ENCODE measurements around the gene ZNF438. TPM values are rescaled to one million over a fixed set of nuclear protein-coding genes. Genes with fewer than 3 reads are reported as not detected.

The ZNF438 gene
- total RNA-seq, 1 experiment from 2014 or later, result 0.83 TPM

DNA sequence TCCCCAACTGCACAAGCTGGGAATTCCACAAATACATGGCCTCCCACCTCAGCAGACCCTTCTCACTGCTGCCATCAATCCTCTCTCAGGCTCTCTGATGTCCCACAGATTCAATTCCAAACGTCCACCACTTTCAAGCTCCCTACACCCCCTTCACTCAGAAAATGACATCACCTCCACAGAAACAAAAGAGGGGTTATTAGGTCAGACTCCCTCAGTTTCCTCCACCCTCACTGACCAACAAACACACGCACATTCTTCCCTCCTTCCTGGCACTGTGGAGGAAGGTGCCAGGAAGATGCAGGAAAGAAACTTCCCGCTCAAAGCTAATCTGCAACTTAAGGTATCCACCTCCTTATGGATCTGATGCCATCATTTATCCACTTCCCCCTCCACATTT, 18.3 kb downstream of the ZNF438 start:
- Histone ChIP-seq H4K5ac (ENCODE audit: insufficient read length, low read depth, low read length) (no peak overlapping the region), H4K91ac (ENCODE audit: insufficient read length, low read depth, low read length) (no peak overlapping the region), H3K4ac (ENCODE audit: low read depth, low read length) (no peak overlapping the region), H3K9ac (ENCODE audit: extremely low read depth, insufficient read length, low read length) (no peak overlapping the region), H2BK15ac (ENCODE audit: low read depth, low read length) (no peak overlapping the region), H3K27me3 (ENCODE audit: insufficient read depth, low read length) (no peaks in the 10 kb centered on the region), H3K27ac (ENCODE audit: insufficient read length, low read depth, low read length) (no peak overlapping the region), H2BK120ac (ENCODE audit: low read depth, low read length, poor library complexity, severe bottlenecking) (no peak overlapping the region), H3T11ph (ENCODE audit: low read length) (no peak overlapping the region), H2BK12ac (ENCODE audit: insufficient read length, low read depth, low read length) (no peak overlapping the region), H2AK5ac (ENCODE audit: insufficient read length, low read length) (no peak overlapping the region), H4K8ac (replicated peaks; ENCODE audit: insufficient read length, low read depth, low read length) (no peak overlapping the region), H3K4me1 (ENCODE audit: insufficient read depth, low read length) (no peaks in the 10 kb centered on the region), H3K18ac (ENCODE audit: insufficient read length, low read depth, low read length) (no peak overlapping the region), H3K23ac (ENCODE audit: insufficient read length, low read depth, low read length) (no peak overlapping the region), H2BK5ac (ENCODE audit: insufficient read length, low read length) (no peak overlapping the region), H3K4me2 (ENCODE audit: insufficient read depth, insufficient read length, low read length) (no peak overlapping the region), H3K23me2 (ENCODE audit: insufficient read length, low read depth, low read length, poor library complexity, severe bottlenecking) (no peaks in the 10 kb centered on the region), H2AFZ (ENCODE audit: low read length) (no peak overlapping the region), H3K79me2 (ENCODE audit: insufficient read depth, low read length) (no peaks in the 10 kb centered on the region), H3K79me1 (ENCODE audit: insufficient read depth, low read depth, low read length, poor library complexity, severe bottlenecking) (no peaks in the 10 kb centered on the region), H3K14ac (ENCODE audit: insufficient read depth, low read length) (peak overlapping the region; percentile 41; the same call in 1 of the 2 replicates), H2BK20ac (ENCODE audit: low read depth, low read length, poor library complexity, severe bottlenecking) (no peak overlapping the region), H3K9me3 (ENCODE audit: control insufficient read depth, low read depth, low read length) (no peaks in the 10 kb centered on the region), H3K56ac (ENCODE audit: insufficient read length, low read depth, low read length) (no peak overlapping the region), H4K20me1 (ENCODE audit: control insufficient read depth, insufficient read depth, insufficient read length) (no peaks in the 10 kb centered on the region)
- no CpG with 5 or more reads among the region's 3 CpGs for WGBS (ENCODE audit: extremely low coverage, insufficient read length, low lambda C conversion rate)
- Mint-ChIP-seq H3K4me1 (peaks cover 2% of the 10 kb centered on the region in 2 experiments), H3K27me3 (ENCODE audit: low read depth) (no peaks in the 10 kb centered on the region; the same call in 1 of the 2 replicates), H3K27ac (peak overlapping the region in 2 of 3 experiments; percentile 5 to 46; a peak in 1 of 7 replicates), H3K4me3 (no peak overlapping the region), H3K9me3 (no peaks in the 10 kb centered on the region), H3K36me3 (ENCODE audit: insufficient read depth in 1 of 3, low read depth in 3 of 3) (peaks cover 0 to 4% (median 0%) of the 10 kb centered on the region in 3 experiments; a peak in 1 of 7 replicates)
- TF ChIP-seq CTCF (conservative IDR thresholded peaks at IDR 0.05), result no peak
- DNase-seq, result no peak
